ENCODE data around the gene HOATZ.

The HOATZ gene

GRCh38 chr11:111550258-111550657 is 35.7 kb downstream of the HOATZ start:
- no peak for DNase-seq

GRCh38 chr11:111554532-111554931 is 40.0 kb downstream of the HOATZ start:
- DNase-seq = no peak

- DNase-seq = no peak
Measured at GRCh38 chr11:111555255-111555654, 40.7 kb downstream of the HOATZ start.

- DNase-seq = peak; percentile 27
Measured at GRCh38 chr11:111557425-111558111, 43.0 kb downstream of the HOATZ start.

- DNase-seq = no peak
Measured at GRCh38 chr11:111559800-111560464, 45.4 kb downstream of the HOATZ start.

GRCh38 chr11:111560800-111561199 is 46.2 kb downstream of the HOATZ start:
- DNase-seq = no peak

- no peak for DNase-seq
Measured at GRCh38 chr11:111561306-111561705, 46.7 kb downstream of the HOATZ start.

GRCh38 chr11:111561791-111562325 is 47.3 kb downstream of the HOATZ start:
- DNase-seq = no peak

- no peak for DNase-seq
Measured at GRCh38 chr11:111562692-111563389, 48.3 kb downstream of the HOATZ start.

GRCh38 chr11:111565114-111565720 is 50.6 kb downstream of the HOATZ start:
- peak; percentile 40 for DNase-seq

- no peak for DNase-seq
Measured at GRCh38 chr11:111566324-111566723, 51.7 kb downstream of the HOATZ start.

GRCh38 chr11:111569476-111569875 is 54.9 kb downstream of the HOATZ start:
- DNase-seq = no peak

GRCh38 chr11:111570796-111571195 is 56.2 kb downstream of the HOATZ start:
- no peak for DNase-seq

- no peak for DNase-seq
Measured at GRCh38 chr11:111571829-111572501, 57.4 kb downstream of the HOATZ start.

GRCh38 chr11:111572581-111572980 is 58.0 kb downstream of the HOATZ start:
- no peak for DNase-seq

- no peak for DNase-seq
Measured at GRCh38 chr11:111573821-111574249, 59.3 kb downstream of the HOATZ start.

- DNase-seq = no peak
Measured at GRCh38 chr11:111574373-111575225, 60.0 kb downstream of the HOATZ start.

GRCh38 chr11:111575740-111576139 is 61.2 kb downstream of the HOATZ start:
- no peak for DNase-seq

- no peak for DNase-seq
Measured at GRCh38 chr11:111577821-111578220, 63.2 kb downstream of the HOATZ start.

- DNase-seq = no peak
Measured at GRCh38 chr11:111581341-111581740, 66.8 kb downstream of the HOATZ start.

GRCh38 chr11:111582163-111582562 is 67.6 kb downstream of the HOATZ start:
- no peak for DNase-seq

- no peak for DNase-seq
Measured at GRCh38 chr11:111582881-111583280, 68.3 kb downstream of the HOATZ start.
